GM06990 (cell line): ENCODE data around the gene NPR2.

Experiments used
- DNase-seq: peaks from one replicate; pipeline ENCODE4 v3.0.0-alpha.2; 2011; ENCODE audit not compliant: insufficient read length; ENCODE audit errors: extremely low read depth
- H3K27me3 ChIP-seq: replicated peaks from 2 replicates; pipeline ENCODE4 v1.6.0; 2011; ENCODE audit warnings: low read length; ENCODE audit not compliant: control insufficient read depth, insufficient read depth
- H3K36me3 ChIP-seq: 2 replicates; pipeline ENCODE4 v1.5.1; 2011; ENCODE audit warnings: low read length; ENCODE audit not compliant: control insufficient read depth, insufficient read depth
- H3K4me3 ChIP-seq: replicated peaks from 2 replicates; pipeline ENCODE4 v1.5.1; 2011; ENCODE audit warnings: low read depth, mild to moderate bottlenecking, control low read depth, low read length
- CTCF ChIP-seq: IDR thresholded peaks from 2 replicates; pipeline ENCODE4 v1.5.1; 2011; ENCODE audit warnings: low read length, control low read depth, mild to moderate bottlenecking, inconsistent platforms; ENCODE audit not compliant: insufficient read depth, poor library complexity, severe bottlenecking

Gene NPR2

GRCh38 chr9:35767458-35767857, 23.9 kb upstream of the NPR2 start:
- no peak for TF ChIP-seq CTCF

GRCh38 chr9:35769763-35770162, 21.6 kb upstream of the NPR2 start:
- H3K27me3 ChIP-seq, result no peaks in the 10 kb centered on the region
- no peak overlapping the region for H3K4me3 ChIP-seq
- no peak for DNase-seq
- no peak for TF ChIP-seq CTCF
- no peaks in the 10 kb centered on the region for H3K36me3 ChIP-seq

More at GRCh38 chr9:35767458-35767857, 23.9 kb upstream of the NPR2 start:
- Histone ChIP-seq H3K27me3 (no peaks in the 10 kb centered on the region), H3K36me3 (no peaks in the 10 kb centered on the region), H3K4me3 (no peak overlapping the region)
- no peak for DNase-seq

GRCh38 chr9:35771075-35771433, 20.3 kb upstream of the NPR2 start:
- DNase-seq, result no peak
- H3K27me3 ChIP-seq, result no peaks in the 10 kb centered on the region
- H3K4me3 ChIP-seq, result no peak overlapping the region
- no peaks in the 10 kb centered on the region for H3K36me3 ChIP-seq
- TF ChIP-seq CTCF, result no peak

GRCh38 chr9:35771534-35771933, 19.9 kb upstream of the NPR2 start:
- no peak for TF ChIP-seq CTCF
- H3K36me3 ChIP-seq, result no peaks in the 10 kb centered on the region
- DNase-seq, result no peak
- no peaks in the 10 kb centered on the region for H3K27me3 ChIP-seq
- H3K4me3 ChIP-seq, result no peak overlapping the region

GRCh38 chr9:35771943-35772342, 19.4 kb upstream of the NPR2 start:
- TF ChIP-seq CTCF, result no peak
- H3K27me3 ChIP-seq, result no peaks in the 10 kb centered on the region
- DNase-seq, result no peak

GRCh38 chr9:35774907-35775635, 16.3 kb upstream of the NPR2 start:
- no peaks in the 10 kb centered on the region for H3K36me3 ChIP-seq
- no peaks in the 10 kb centered on the region for H3K27me3 ChIP-seq
- no peak overlapping the region for H3K4me3 ChIP-seq
- TF ChIP-seq CTCF, result no peak
- DNase-seq, result no peak

More at GRCh38 chr9:35771943-35772342, 19.4 kb upstream of the NPR2 start:
- Histone ChIP-seq H3K36me3 (no peaks in the 10 kb centered on the region), H3K4me3 (no peak overlapping the region)
